Activated CD4-positive, alpha-beta T cell treated with anti-CD3 and anti-CD28 coated beads, Interleukin-2, amount 50 U/mL, for 16 hours (primary cell): ENCODE measurements around the gene RPTOR.

ENCODE experiments used
- DNase-seq: peaks from one replicate; pipeline ENCODE4 v3.0.0-alpha.2; 2020

RPTOR gene

DNA sequence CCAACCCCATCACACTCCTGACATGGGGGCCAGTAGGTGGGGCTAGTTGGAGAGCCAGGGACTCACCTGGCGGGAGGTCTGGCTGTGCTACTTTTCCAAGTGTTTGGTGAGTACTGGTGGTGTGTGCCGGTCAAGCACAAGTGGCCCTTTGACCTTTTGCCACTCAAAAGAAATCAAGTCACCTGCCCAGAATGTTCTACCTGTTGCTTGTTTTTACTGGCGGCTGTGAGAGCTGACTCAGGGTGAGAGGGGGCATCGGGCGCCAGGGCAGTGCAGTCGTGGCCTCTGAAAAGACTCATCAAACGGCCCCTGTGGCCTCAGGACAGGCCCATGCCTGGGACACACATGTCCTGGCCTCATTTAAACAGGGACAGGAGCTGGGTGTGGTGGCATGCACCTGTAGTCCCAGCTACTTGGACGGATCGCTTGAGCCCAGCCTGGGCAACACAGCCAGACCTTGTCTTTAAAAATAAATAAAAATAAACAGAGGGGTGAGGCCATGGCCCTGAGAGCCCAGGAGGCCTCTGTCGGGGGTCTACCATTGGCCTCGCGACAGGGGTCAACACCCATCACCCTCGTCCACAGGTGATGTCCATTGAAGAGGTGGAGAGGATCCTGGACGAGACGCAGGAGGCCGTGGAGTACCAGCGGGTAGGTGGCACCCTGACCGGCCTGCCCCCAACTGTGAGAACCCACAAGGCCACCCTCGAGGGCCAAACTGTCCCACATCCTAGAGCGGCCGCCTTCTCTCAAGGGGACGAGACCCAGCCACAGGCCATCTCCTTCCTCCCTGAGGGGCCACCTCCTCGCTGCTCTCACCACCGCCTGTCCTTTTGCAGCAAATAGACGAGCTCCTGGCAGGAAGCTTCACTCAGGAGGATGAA is 452.0 kb downstream of the RPTOR start:
- DNase-seq = no peak

DNA sequence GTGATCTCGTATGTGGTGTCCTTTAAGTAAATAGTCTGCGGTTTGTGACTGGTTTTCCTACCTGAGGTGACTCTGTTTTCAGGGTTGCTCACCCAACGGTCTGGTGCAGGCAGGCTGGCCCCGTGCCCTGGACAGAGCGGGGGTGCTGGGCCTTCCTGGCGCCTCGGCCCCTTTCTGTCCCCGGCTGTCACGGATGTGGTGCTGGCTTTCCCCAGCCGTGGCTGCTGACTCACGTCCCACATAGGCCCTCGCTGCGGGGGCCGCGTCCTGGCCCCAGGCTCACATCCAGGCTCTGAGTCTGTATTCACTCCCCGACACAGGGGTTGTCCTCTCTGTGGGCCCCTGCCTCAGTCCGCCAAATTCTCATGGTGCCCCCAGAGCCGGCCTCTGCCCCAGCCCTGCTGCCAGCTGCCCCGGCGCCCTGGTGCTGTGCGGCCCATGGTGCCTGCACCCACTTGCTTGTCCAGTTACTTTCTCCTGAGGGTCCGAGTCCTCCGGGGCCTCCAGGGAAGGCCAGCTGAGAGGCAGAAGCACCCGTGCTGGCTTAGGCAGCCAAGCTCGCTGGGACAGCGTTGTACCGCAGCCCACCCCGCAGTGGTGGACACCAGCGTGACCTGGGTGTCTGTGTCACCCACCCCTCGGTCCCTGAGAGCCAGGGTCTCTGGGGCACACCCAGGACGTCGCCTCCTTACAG is 452.9 kb downstream of the RPTOR start:
- no peak for DNase-seq

DNA sequence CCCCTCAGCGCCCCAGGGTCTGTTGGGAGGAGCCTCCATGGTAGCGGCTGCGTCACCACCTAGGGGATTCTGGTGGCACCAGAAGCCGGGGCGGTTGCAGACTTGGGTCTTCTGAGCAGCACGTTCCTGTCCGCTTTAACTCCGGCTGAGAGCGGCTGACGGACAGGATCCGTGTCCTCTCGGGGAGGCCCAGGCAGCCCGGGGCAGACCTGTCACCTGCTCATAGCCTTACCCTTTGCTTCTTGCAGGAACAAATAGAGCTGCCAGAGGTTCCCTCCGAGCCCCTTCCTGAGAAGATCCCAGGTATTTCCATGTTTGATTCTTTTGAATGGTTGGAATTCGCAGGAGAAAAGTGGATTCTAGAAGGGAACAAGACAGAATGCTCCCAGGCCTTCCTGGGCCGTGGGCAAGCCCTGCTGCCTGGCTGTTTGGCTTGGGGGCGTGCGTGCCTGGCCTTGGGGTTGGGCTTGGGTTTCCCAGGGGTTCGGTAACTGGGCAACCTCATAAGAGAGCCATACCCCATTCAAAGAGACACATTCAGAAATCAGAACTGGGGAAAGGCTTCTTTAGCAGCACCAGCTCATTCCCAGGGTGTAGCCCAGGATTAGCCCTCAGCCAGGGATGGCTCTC is 453.6 kb downstream of the RPTOR start:
- DNase-seq = no peak

DNA sequence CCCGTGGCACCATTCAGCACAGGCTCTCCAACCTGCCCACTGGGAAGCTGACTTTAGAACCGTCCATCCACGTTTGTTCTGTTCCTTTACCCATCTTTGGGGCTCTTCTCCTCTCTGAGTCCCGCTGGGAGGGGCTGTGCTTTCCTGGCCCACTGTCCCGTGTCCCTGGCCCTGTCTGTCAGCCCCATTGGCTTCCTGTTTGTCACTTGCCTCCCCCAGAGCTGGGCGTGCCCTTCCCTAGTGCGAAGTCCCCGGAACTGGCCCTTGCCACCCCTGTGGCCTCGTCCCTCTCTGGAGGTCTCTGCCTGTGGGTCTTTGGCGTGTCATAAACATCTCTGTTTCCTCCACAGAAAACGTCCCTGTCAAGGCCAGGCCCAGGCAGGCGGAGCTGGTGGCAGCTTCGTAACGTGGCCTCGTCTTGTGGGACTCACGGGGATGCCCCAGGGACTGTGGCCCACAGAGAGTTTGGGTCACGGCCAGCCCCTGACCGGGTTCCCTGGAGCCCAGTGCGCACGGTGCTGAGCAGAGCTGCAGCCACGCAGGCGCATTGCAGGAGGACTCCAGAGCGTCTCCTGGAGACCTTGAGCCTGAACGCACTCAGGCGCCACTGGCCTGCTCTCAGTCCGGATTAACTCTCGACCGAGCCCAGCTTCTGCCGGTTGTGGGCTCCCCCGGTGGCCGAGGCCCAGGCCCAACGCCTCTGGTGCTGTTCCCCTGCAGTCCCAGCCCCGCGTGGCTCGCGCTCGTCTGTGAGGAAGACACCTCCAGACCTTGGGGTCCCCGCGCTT is 454.3 kb downstream of the RPTOR start:
- DNase-seq = no peak

DNA sequence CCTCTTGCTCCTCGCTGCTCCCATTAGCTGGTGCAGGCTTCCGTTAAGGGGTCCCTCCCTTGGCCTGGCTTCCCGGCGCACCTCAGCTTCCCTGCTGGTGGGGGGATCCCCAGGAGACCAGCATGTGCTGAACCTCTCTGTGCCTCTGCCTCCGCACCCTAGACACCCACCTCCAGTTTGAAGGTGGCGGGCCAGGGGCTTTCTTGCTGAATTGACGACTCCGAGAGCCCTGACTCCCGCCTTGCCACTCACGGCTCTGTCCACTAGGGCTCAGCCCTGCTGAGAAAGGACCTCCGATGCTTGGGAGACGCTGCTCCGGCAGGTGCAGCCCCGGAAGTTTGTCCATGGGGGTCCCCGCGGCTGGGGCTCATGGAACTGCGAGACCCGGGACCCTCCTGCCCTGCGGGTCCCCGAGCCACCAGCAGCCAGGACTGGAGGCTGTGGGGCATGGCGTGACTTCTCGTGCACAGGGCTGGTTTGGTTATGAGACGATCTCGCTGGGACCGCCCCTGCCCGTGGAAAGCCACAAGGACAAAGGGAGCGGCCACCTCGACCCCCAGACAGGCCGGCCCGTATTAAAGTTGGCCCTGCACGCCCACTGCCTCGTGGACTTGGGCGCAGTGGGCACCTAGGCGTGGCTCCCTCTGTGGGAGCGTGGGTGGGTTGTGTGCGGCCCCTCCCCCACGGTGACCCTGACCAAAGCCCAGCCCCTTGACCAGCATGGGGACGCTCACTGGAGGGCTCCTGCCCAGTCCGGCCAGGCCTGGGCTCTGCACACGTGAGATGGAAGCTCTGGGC is 455.1 kb downstream of the RPTOR start:
- DNase-seq = no peak

DNA sequence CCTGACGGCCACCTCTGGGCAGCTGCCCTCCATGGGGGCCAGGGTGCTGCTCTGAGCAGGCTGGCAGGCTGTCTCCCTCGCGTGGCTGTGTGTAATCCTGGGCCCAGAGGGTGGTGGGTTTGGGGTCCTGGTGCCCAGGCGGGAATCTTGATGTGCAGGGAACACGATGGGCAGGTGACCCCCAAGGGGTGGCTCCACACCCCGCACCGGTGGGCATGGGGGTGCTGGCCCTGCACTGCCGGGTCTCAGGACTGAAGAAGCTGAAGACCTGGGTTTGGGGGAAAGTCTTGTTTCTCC is 455.6 kb downstream of the RPTOR start:
- no peak for DNase-seq

DNA sequence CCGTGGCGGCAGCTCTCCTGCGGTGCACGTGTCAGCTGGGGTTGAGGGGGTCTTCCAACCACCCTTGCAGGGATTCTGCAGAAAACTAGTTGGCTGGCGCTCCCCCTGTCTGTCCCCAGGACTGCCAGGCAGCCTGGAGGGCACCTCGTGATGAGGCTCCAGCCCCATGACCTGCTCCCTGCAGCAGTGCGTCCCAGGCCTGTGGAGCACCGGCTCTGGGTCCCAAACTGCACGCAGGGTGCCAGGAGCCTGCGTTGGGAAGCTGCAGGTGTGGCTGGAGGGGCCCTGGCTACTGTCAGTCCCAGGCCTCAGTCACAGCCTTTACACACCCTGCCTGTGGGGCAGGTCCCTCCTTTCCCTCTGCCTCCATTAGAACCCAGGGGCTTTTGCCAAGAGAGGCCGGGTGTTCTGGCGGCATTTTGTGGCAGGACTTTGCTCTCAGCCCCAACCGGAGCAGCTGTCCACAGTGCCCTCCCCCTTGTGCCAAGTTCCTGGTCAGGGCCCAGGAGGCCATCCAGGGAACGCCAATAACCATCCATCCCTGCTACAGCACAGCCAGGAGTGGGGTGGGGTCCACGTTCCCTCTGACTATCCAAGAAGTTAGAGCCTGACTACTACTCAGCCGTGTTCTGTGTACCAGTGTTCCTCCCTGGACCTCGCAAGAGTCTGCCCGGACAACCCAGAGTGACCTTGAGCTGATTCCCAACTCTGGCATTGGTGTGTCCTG is 456.2 kb downstream of the RPTOR start:
- DNase-seq = no peak

DNA sequence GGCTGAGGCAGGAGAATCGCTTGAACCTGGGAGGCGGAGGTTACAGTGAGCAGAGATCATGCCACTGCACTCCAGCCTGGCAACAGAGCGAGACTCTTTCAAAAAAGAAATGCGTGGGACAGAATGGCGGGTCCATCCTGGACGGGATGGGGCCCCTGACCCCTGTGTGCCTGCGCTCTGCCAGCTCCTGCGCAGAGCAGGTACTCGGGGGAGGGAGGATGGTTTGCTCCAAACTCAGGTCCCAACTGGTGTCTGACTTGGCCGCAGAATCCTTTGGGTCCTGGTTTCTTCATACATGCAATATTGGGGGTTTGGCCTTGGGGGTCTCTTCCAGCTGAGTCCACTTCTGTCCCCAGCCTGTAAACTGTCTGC is 457.4 kb downstream of the RPTOR start:
- DNase-seq = no peak

DNA sequence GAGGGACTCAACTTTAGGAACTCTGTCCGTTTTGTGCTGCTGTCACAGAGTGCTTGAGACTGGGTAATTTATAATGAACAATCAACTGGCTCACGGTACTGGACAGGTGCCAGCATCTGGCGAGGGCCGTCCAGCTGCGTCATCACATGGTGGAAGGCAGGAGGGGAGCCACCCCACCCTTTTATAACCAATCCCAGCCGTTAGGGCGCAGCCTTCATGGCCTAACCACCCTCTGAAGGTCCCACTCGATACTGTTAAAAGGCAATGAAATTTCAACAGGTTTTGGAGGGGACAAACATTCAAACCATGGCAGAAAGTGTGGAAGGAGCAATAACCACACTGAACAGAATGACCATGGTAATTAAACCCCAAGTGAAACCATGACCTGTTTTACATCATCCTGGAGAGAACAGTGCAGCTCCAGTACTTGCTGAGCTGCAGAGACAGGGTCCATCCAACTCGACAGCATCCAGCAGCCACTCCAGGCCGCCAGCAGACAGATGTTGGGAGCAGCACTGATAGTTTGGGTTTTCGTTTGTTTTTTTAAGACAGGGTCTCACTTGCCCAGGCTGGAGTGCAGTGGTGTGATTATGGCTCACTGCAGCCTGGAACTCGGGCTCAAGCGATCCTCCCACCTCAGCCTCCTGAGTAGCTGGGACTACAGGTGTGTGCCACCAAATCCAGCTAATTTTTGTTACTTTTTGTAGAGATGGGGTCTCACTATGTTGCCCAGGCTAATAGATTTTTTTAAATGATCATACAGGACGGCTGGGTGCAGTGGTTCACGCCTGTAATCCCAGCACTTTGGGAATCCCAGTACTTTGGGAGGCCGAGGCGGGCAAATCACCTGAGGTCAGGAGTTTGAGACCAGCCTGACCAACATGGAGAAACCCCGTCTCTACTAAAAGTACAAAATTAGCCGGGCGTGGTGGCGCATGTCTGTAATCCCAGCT is 458.0 kb downstream of the RPTOR start:
- DNase-seq = no peak

DNA sequence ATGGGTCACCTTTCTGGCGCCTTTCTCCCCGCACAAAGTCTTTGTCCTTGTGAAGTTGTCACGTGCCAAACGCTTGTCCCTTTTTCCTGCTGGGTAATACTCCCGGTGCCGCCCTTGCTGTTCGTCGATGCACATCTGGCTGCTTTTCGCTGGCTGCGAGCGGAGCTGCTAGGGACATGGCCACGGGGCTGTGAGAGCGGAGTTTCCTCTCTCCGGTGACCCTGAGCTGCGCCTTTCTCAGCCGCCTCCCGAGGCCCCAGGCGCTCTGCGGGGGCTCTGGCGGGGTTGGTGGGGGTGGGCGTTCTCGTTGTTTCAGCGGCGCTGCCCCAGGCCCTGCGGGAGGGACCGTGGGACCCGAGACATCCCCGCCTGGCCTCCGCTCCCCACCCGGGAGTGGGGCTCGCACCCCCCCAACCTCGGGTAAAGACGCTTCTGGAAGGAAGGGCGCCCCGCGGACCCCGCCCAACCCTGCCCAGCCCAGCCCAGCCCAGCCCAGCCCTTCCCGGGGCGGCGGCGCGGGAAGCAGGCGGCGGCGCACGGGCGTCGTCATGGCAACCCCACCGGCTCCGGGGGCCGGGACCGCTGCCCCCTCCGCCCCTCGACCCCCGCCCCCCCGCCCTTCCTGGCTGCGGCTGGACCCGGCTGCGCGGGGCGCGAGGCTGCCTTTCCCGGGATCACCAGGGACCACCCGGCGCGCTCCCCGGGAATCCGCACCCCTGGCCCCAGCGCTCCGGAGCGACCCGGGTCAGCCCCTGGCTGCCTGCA is 459.3 kb downstream of the RPTOR start:
- no peak for DNase-seq

DNA sequence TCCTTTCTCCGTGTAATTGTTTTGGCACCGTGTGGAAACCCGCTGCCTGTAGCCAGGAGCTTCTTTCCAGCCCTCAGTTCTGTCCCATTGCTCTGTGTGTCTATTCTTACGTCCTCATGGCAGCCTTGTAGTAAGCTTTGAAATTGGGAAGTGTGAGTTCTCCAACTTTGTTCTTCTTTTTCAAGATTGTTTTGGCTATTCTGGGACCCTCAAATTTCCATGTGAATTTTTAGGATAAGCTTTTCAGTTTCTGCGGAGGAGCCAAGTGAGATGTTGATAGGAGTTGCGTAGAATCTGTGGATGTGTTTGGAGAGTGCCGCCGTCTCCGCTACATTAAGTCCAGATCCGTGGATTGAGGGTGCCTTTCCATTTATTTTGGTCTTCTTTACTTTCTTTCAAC is 462.3 kb downstream of the RPTOR start:
- DNase-seq = no peak

DNA sequence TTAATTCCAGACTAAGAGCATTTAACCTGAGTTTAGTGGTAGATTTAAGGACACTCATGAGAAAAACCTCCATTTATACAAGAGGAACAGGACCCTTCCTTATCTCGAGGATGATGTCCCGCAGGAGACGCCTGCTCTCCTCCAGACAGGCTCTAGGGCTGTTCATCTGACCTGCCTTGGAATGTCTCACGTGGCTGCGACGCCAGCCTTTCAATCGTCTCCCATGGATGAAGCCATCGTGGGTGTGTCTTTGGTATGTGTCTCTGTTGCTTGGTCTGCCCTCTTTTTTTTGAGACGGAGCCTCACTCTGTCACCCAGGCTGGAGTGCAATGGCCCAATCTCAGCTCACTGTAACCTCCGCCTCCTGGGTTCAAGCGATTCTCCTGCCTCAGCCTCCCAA is 463.5 kb downstream of the RPTOR start:
- DNase-seq = no peak

DNA sequence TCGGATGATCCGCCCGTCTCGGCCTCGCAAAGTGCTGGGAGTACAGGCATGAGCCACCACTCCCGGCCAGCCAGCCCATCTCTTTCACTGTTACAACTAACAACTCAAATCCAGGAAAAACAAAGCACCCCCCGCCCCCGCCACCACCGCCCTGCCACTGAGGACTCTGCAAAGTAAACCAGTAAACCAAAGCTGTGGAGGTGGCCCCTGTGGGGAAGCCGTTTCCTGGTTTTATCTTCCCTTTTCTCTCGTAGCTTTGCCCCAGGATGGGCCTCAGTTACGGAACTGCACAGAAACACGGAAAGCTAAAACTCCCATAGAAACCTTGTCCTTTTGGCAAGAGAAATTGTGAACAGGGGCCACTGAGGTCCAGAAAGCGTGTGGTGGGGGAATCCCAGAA is 464.5 kb downstream of the RPTOR start:
- DNase-seq = no peak

DNA sequence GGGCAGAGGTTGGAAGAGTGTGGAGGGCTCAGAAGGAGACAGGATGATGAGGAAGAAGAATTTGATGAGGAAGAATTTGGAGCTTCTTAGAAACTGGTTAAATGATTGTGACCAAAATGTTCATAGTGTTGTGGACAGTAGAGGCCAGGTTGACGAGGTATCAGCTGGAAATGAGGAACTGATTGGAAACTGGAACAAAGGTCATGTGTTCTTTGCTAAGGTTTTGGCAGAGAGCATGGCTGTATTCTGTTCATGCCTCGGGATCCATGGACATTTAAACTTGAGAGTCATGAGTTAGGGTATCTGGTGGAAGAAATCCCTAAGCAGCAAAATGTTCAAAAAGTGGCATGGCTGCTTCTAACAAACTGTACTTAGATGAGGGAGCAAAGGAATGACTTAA is 466.3 kb downstream of the RPTOR start:
- DNase-seq = no peak

DNA sequence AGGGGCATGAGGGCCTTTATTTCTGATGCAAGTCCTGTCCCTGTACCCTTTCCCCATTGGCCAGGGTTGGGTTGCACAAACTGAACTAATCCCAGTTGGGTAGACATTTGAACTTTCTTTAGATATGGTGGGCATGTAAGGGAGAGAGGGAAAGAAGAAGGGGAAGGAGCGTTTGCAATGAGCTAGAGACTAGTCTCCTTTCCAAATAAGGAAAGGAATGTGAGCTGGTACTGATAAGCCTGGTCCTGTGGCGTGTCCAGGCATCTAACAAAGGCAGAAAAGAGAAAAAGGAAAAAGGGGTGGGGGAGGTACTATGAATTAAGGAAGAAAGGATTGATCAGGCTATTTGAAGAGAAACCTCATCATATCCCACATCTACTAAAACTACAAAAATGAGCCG is 467.3 kb downstream of the RPTOR start:
- no peak for DNase-seq

DNA sequence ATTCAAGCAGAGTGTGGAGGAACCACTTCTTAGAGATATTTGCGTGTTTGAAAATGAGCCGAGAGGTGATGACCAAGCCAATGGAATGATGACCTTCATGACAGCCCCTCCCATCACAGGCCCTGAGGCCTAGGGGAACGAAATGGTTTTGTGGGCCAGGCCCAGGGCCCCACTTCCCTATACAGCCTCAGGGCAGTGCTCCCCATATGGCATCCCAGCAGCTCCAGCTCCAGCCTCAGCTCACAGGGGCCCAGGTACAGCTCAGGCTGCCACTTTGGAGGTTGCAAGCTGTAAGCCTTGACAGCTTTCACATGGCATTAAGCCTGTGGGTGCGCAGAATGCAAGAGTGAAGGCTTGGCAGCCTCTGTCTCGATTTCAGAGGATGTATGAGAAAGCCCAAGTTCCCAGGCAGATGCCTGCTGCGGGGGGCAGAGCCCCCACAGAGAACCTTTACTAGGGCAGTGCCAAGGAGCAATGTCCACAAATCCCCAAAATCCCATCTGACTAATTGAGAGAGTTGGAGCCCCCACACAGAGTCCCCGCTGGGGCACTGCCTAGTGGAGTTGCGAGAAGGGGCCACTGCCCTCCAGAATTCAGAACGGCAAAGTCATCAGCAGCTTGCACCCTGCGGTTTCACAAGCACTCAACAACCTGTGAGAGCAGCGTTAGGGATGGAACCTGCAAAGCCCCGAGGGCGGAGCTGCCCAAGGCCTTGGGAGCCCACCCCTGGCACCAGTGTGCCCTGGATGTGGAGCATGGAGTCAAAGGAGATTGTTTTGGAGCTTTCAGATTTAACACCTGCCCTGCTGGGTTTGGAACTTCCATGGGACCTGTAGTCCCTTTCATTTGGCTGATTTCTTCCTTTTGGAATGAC is 468.2 kb downstream of the RPTOR start:
- no peak for DNase-seq

DNA sequence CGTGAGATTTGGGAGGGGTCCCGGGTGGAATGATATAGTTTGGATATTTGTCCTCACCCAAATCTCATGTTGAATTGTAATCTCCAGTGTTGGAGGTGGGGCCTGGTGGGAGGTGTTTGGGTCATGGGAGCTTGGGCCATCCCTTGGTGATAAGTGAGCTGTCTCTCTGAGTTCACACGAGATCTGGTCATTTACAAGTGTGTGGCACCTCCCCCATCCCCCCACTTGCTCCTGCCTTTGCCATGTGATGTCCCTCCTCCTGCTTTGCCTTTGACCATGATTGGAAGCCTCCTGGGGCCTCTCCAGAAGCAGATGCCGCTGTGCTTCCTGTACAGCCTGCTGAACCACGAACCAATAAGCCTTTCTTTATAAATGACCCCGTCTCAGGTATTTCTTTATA is 469.0 kb downstream of the RPTOR start:
- no peak for DNase-seq

DNA sequence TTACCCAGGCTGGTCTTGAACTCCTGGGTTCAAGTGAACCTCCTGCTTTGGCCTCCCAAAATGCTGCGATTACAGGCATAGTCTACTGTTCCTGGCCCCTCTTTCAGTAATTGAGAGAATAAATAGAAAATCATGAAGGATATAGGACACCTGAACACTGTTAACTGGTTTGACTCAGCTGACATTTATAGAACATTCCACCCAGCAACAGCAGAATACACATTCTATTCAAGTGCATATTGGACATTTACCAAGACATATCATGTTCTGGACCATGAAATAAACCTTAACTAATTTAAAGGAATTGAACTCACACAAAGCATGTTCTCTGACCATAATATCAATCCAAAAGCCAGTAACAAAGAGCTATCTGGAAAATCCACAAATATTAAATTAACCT is 470.5 kb downstream of the RPTOR start:
- no peak for DNase-seq
